IPS-18a (cell line): Measurements from ENCODE around the gene ZMYND8.
"Not testable (repeated sequence)": the region's sequence is repeated elsewhere in the genome, so short reads cannot be mapped to it uniquely, and the experiment has no call there.

ENCODE experiments used
- H3K27ac ChIP-seq: one replicate; pipeline ENCODE4 v1.5.1; 2013; ENCODE audit warnings: low read length
- H3K27me3 ChIP-seq: one replicate; pipeline ENCODE4 v1.6.1; 2013; ENCODE audit warnings: mild to moderate bottlenecking, low read length; ENCODE audit not compliant: control insufficient read depth, insufficient read depth
- H3K36me3 ChIP-seq: one replicate; pipeline ENCODE4 v1.6.1; 2013; ENCODE audit warnings: low read depth, low read length; ENCODE audit not compliant: control insufficient read depth
- H3K4me1 ChIP-seq: one replicate; pipeline ENCODE4 v1.6.1; 2013; ENCODE audit warnings: low read depth, low read length; ENCODE audit not compliant: control insufficient read depth
- H3K4me3 ChIP-seq: one replicate; pipeline ENCODE4 v1.5.1; 2013; ENCODE audit warnings: low read length
- H3K9ac ChIP-seq: one replicate; pipeline ENCODE4 v1.6.1; 2013; ENCODE audit warnings: mild to moderate bottlenecking, low read length, moderate library complexity
- H3K9me3 ChIP-seq: one replicate; pipeline ENCODE4 v1.6.1; 2013; ENCODE audit warnings: low read depth, low read length; ENCODE audit not compliant: control insufficient read depth

Gene ZMYND8

GRCh38 chr20:47282864-47283263 is 73.6 kb downstream of the ZMYND8 start:
- H3K4me3 ChIP-seq = no peak overlapping the region
- no peaks in the 10 kb centered on the region for H3K9me3 ChIP-seq
- no peaks in the 10 kb centered on the region for H3K4me1 ChIP-seq
- peaks cover 93% of the 10 kb centered on the region for H3K36me3 ChIP-seq
- H3K27ac ChIP-seq = no peak overlapping the region
- no peak overlapping the region for H3K9ac ChIP-seq
- H3K27me3 ChIP-seq = no peaks in the 10 kb centered on the region

GRCh38 chr20:47281376-47281775 is 75.1 kb downstream of the ZMYND8 start:
- Histone ChIP-seq H3K4me3 (no peak overlapping the region), H3K27me3 (no peaks in the 10 kb centered on the region), H3K9me3 (no peaks in the 10 kb centered on the region), H3K9ac (no peak overlapping the region), H3K36me3 (peaks cover 88% of the 10 kb centered on the region), H3K27ac (no peak overlapping the region), H3K4me1 (no peaks in the 10 kb centered on the region)

- Histone ChIP-seq H3K9ac (no peak overlapping the region), H3K4me1 (no peaks in the 10 kb centered on the region), H3K27ac (no peak overlapping the region), H3K36me3 (peaks cover 92% of the 10 kb centered on the region), H3K27me3 (no peaks in the 10 kb centered on the region), H3K9me3 (no peaks in the 10 kb centered on the region), H3K4me3 (no peak overlapping the region)
Observed at GRCh38 chr20:47280668-47281067, 75.8 kb downstream of the ZMYND8 start.

- Histone ChIP-seq H3K4me1 (no peaks in the 10 kb centered on the region), H3K36me3 (peaks cover 91% of the 10 kb centered on the region), H3K9me3 (no peaks in the 10 kb centered on the region), H3K9ac (no peak overlapping the region), H3K4me3 (no peak overlapping the region), H3K27me3 (no peaks in the 10 kb centered on the region), H3K27ac (no peak overlapping the region)
Observed at GRCh38 chr20:47280228-47280627, 76.3 kb downstream of the ZMYND8 start.

- no peak overlapping the region for H3K9ac ChIP-seq
- no peak overlapping the region for H3K4me3 ChIP-seq
- no peak overlapping the region for H3K27ac ChIP-seq
- H3K9me3 ChIP-seq = no peaks in the 10 kb centered on the region
- H3K4me1 ChIP-seq = no peaks in the 10 kb centered on the region
- peaks cover 91% of the 10 kb centered on the region for H3K36me3 ChIP-seq
- no peaks in the 10 kb centered on the region for H3K27me3 ChIP-seq
Observed at GRCh38 chr20:47278907-47279348, 77.6 kb downstream of the ZMYND8 start.

- H3K27me3 ChIP-seq, H3K9me3 ChIP-seq, H3K4me3 ChIP-seq, H3K27ac ChIP-seq, H3K4me1 ChIP-seq, H3K9ac ChIP-seq: not testable (repeated sequence)
- peaks cover 83% of the 10 kb centered on the region for H3K36me3 ChIP-seq
Observed at GRCh38 chr20:47277535-47277872, 79.0 kb downstream of the ZMYND8 start.

- Histone ChIP-seq H3K27ac (no peak overlapping the region), H3K9me3 (no peaks in the 10 kb centered on the region), H3K4me1 (no peaks in the 10 kb centered on the region), H3K9ac (no peak overlapping the region), H3K36me3 (peaks cover 82% of the 10 kb centered on the region), H3K4me3 (no peak overlapping the region), H3K27me3 (no peaks in the 10 kb centered on the region)
Observed at GRCh38 chr20:47276851-47277534, 79.5 kb downstream of the ZMYND8 start.

GRCh38 chr20:47276251-47276650 is 80.2 kb downstream of the ZMYND8 start:
- Histone ChIP-seq H3K9me3 (no peaks in the 10 kb centered on the region), H3K36me3 (peaks cover 80% of the 10 kb centered on the region), H3K27me3 (no peaks in the 10 kb centered on the region), H3K9ac (no peak overlapping the region), H3K4me1 (no peaks in the 10 kb centered on the region), H3K27ac (no peak overlapping the region), H3K4me3 (no peak overlapping the region)

- Histone ChIP-seq H3K27me3 (no peaks in the 10 kb centered on the region), H3K4me3 (no peak overlapping the region), H3K27ac (no peak overlapping the region), H3K9me3 (no peaks in the 10 kb centered on the region), H3K9ac (no peak overlapping the region), H3K36me3 (peaks cover 78% of the 10 kb centered on the region), H3K4me1 (no peaks in the 10 kb centered on the region)
Observed at GRCh38 chr20:47275548-47275947, 81.0 kb downstream of the ZMYND8 start.

GRCh38 chr20:47274401-47275108 is 81.9 kb downstream of the ZMYND8 start:
- Histone ChIP-seq H3K9ac (no peak overlapping the region), H3K9me3 (no peaks in the 10 kb centered on the region), H3K4me1 (no peaks in the 10 kb centered on the region), H3K27me3 (no peaks in the 10 kb centered on the region), H3K27ac (peak overlapping the region; percentile 25), H3K4me3 (no peak overlapping the region), H3K36me3 (peaks cover 74% of the 10 kb centered on the region)

- no peaks in the 10 kb centered on the region for H3K9me3 ChIP-seq
- H3K36me3 ChIP-seq = peaks cover 77% of the 10 kb centered on the region
- H3K27ac ChIP-seq = peak overlapping the region; percentile 25
- H3K4me1 ChIP-seq = no peaks in the 10 kb centered on the region
- H3K9ac ChIP-seq = no peak overlapping the region
- no peak overlapping the region for H3K4me3 ChIP-seq
- H3K27me3 ChIP-seq = no peaks in the 10 kb centered on the region
Observed at GRCh38 chr20:47273591-47274235, 82.8 kb downstream of the ZMYND8 start.
